Measurements from ENCODE around the gene DCBLD1.

- TF ChIP-seq CTCF (IDR thresholded peaks at IDR 0.05; ENCODE audit: low read length) (no peak), EZH2 (IDR thresholded peaks at IDR 0.05; ENCODE audit: borderline replicate concordance, low read length) (no peak)
These were observed 35.6 kb upstream of the DCBLD1 start for GRCh38 chr6:117446861-117447260.

Data from OCI-LY1 (cell line).